Measurements from ENCODE around the gene GTF2E1. TPM values are rescaled to one million over a fixed set of nuclear protein-coding genes. Genes with fewer than 3 reads are reported as not detected.
"Not testable (repeated sequence)": the region's sequence is repeated elsewhere in the genome, so short reads cannot be mapped to it uniquely, and the experiment has no call there.

Gene GTF2E1
- total RNA-seq, 2 donors from 2014 or later, result 6.8 to 9.6 TPM

DNA sequence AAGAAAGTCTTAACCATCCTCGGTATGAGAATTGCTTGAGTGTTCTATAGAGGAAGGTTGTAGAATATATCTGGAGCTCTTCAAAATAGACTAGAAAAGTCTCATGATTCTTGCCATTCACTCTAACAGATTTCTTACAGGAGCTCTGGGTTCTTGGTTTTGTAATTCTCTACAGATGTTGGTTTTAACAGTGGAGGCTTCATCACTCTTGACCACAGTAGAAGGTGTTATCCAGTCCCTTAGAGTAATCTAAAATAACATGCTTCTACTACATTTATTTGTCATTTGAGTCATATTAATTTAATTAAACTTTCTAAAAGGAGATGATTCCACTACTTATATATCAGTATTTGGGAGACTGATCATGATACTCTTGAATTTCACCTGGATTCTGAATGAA lies 9.7 kb downstream of the GTF2E1 start:
- H3K9me3 ChIP-seq, result no peaks in the 10 kb centered on the region
- TF ChIP-seq, protein P1, sequence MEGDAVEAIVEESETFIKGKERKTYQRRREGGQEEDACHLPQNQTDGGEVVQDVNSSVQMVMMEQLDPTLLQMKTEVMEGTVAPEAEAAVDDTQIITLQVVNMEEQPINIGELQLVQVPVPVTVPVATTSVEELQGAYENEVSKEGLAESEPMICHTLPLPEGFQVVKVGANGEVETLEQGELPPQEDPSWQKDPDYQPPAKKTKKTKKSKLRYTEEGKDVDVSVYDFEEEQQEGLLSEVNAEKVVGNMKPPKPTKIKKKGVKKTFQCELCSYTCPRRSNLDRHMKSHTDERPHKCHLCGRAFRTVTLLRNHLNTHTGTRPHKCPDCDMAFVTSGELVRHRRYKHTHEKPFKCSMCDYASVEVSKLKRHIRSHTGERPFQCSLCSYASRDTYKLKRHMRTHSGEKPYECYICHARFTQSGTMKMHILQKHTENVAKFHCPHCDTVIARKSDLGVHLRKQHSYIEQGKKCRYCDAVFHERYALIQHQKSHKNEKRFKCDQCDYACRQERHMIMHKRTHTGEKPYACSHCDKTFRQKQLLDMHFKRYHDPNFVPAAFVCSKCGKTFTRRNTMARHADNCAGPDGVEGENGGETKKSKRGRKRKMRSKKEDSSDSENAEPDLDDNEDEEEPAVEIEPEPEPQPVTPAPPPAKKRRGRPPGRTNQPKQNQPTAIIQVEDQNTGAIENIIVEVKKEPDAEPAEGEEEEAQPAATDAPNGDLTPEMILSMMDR (IDR thresholded peaks at IDR 0.05), result no peak
- no peaks in the 10 kb centered on the region for H3K27me3 ChIP-seq
- DNase-seq (ENCODE audit: low spot score), result no peak
- peaks cover 13% of the 10 kb centered on the region for H3K36me3 ChIP-seq
- H3K27ac ChIP-seq, result no peak overlapping the region
- H3K4me1 ChIP-seq, result no peaks in the 10 kb centered on the region
- no peak overlapping the region for H3K4me3 ChIP-seq

DNA sequence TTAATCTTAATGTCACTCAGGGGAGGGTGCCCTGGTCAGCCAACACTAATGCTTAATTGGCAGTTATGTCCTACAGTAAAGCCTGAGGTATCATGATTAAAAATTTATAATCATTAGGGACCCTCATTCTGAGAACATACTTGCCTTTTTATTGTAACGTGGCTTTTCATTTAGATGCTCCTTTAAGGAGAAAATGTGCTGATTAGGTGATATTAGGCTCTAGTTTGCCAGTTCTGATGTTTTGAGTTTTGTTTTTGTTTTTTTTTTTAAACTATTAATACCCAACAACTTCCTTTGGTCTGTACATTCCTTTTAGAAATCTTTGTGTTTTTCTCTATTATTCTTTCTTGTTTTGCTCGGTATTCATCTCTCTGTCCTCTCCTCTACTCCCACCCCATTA lies 10.3 kb downstream of the GTF2E1 start:
- H3K27ac ChIP-seq, result no peak overlapping the region
- no peaks in the 10 kb centered on the region for H3K27me3 ChIP-seq
- H3K36me3 ChIP-seq, result peaks cover 13% of the 10 kb centered on the region
- no peaks in the 10 kb centered on the region for H3K4me1 ChIP-seq
- no peak overlapping the region for H3K4me3 ChIP-seq
- no peak for DNase-seq (ENCODE audit: low spot score)
- no peaks in the 10 kb centered on the region for H3K9me3 ChIP-seq
- TF ChIP-seq, protein P1 (IDR thresholded peaks at IDR 0.05), result no peak

DNA sequence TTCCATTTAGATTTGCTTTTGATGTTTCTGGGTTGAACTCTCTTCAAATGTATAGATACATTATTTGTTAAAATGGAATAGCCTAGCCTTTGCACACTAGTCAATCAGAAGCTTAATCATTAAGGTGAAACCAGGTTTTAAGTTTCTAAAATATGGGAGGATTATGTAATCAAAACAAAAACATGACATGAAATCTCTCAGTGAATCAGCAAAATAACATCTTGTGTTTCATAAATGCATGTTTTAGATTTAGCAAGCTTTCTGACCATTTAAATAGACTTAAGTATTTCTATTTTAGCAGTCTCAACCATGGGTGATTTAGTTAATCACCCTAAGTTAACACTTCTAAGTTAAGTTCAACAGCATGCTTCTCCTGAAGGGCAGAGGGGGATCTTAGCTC lies 11.3 kb downstream of the GTF2E1 start:
- no peak overlapping the region for H3K4me3 ChIP-seq
- no peak for DNase-seq (ENCODE audit: low spot score)
- H3K27ac ChIP-seq, result no peak overlapping the region
- H3K27me3 ChIP-seq, result no peaks in the 10 kb centered on the region
- peaks cover 13% of the 10 kb centered on the region for H3K36me3 ChIP-seq
- no peaks in the 10 kb centered on the region for H3K4me1 ChIP-seq
- TF ChIP-seq, protein P1 (IDR thresholded peaks at IDR 0.05), result no peak
- no peaks in the 10 kb centered on the region for H3K9me3 ChIP-seq

DNA sequence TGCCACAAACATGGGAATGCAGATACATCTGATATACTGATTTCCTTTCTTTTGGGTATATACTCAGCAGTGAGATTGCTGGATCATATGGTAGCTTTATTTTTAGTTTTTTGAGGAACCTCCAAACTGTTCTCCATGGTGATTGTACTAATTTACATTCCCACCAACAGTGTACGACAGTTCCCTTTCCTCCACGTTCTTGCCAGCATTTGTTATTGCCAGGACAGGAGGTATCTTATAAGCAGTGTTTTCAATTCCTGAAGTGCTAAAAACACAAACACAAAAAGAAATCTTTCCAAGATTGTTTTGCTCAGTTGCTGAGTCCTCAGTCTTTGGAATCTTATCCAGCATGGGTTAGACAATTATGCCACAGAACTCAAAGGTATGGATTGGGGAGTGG lies 13.5 kb downstream of the GTF2E1 start:
- TF ChIP-seq, protein P1 (IDR thresholded peaks at IDR 0.05), result no peak
- no peak overlapping the region for H3K27ac ChIP-seq
- no peak for DNase-seq (ENCODE audit: low spot score)
- H3K36me3 ChIP-seq, result peaks cover 5% of the 10 kb centered on the region
- no peaks in the 10 kb centered on the region for H3K27me3 ChIP-seq
- no peaks in the 10 kb centered on the region for H3K4me1 ChIP-seq
- no peaks in the 10 kb centered on the region for H3K9me3 ChIP-seq
- no peak overlapping the region for H3K4me3 ChIP-seq

DNA sequence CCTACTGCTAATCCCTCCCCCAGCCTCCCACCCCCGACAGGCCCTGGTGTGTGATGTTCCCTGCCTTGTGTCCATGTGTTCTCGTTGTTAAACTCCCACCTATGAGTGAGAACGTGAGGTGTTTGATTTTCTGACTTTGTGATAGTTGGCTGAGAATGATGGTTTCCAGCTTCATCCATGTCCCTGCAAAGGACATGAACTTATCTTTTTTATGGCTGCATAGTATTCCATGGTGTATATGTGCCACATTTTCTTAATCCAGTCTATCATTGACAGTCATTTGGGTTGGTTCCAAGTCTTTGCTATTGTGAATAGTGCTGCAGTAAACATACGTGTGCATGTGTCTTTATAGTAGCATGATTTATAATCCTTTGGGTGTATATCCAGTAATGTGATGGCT lies 16.0 kb downstream of the GTF2E1 start:
- H3K27ac ChIP-seq; H3K36me3 ChIP-seq; DNase-seq (ENCODE audit: low spot score); H3K4me1 ChIP-seq; H3K9me3 ChIP-seq; H3K4me3 ChIP-seq; H3K27me3 ChIP-seq: not testable (repeated sequence)

DNA sequence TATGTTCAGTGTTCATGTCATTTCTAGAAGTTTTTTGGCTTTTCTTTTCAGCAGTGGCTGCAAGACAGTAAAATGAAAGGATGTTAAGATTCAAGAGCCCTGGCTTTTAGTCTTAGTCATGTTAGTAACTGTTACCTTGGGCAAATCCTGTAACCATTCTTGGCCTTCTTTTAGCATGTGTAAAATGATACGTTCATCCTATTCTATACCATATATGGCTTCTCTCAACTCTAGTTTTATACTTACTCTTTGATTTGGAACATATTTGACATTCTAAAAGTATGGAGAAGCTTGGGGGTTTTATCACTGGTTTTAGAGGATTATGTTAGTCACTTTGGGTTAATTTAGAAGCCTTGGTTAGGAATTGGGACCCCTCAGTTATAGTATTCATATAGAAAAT lies 20.1 kb downstream of the GTF2E1 start:
- no peak for DNase-seq (ENCODE audit: low spot score)
- peaks cover 0 to 12% of the 10 kb centered on the region in 2 donors for H3K4me1 ChIP-seq
- no peak overlapping the region for H3K4me3 ChIP-seq
- H3K9me3 ChIP-seq, result no peaks in the 10 kb centered on the region
- TF ChIP-seq, protein P1 (IDR thresholded peaks at IDR 0.05), result no peak
- H3K27me3 ChIP-seq, result no peaks in the 10 kb centered on the region
- no peak overlapping the region for H3K27ac ChIP-seq
- no peaks in the 10 kb centered on the region for H3K36me3 ChIP-seq

Measured in right atrium auricular region (tissue), 2 donors.